NCI-H2107 treated with DMSO at 0.1 percent for 48 hours (cell line): ENCODE measurements around the gene DYNC1LI1.
"Not testable (repeated sequence)": the region's sequence is repeated elsewhere in the genome, so short reads cannot be mapped to it uniquely, and the experiment has no call there.

ENCODE experiments used
- DNase-seq: peaks from one replicate; lab custom pipeline; 2025; ENCODE audit not compliant: unreplicated experiment; lab: John Stamatoyannopoulos, UW

The DYNC1LI1 gene

GRCh38 chr3:32540899-32541298 is 29.8 kb downstream of the DYNC1LI1 start:
- no peak for DNase-seq

GRCh38 chr3:32532434-32532833 is 38.2 kb downstream of the DYNC1LI1 start:
- no peak for DNase-seq

DNA sequence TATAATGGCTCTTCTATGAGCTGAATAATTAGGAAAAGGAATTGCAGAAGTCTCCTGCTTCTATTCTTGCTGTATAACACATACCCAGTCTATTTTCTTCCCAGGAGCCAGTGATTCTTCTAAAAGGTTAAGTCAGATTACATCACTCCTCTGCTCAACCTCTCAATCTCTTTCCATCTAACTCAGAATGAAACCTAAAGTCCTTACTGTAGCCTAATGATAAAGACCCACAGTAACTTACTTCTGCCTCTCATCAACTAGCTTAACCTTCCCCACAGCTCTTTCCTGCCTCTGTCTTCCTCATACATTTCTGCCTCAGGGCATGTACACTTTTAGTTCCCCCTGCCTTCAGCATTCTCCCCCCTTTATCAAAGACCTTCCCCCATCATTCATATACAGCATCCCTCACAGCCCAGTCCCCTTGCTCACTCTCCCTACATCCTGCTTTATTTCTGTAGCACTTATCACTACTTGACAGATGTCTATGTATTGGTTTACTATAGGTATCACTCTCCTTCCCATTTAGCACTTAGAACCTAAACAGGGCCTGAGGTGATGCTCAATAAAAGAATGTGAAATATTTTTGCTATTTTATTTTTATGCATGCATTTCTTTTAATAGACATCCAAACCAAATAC is 39.5 kb downstream of the DYNC1LI1 start:
- DNase-seq: no peak

DNA sequence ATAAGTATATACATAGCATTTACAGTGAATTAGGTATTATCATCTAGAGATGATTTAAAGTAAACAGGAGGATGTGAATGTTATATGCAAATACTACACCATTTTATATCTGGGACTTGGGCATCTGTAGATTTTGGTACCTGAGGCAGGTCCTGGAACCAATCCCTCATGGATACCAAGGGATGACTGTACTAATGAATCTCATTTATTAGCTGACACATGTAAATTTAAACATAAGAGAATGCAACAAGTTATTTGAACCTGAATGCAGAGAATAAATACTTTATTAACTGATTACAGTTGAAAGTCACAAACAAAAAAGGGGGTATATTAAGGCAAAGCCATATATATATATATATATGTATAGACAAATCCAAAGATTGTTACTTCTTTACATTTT is 44.9 kb downstream of the DYNC1LI1 start:
- DNase-seq: no peak

GRCh38 chr3:32522682-32523081 is 48.0 kb downstream of the DYNC1LI1 start:
- no peak for DNase-seq

GRCh38 chr3:32518921-32519320 is 51.7 kb downstream of the DYNC1LI1 start:
- DNase-seq: not testable (repeated sequence)

DNA sequence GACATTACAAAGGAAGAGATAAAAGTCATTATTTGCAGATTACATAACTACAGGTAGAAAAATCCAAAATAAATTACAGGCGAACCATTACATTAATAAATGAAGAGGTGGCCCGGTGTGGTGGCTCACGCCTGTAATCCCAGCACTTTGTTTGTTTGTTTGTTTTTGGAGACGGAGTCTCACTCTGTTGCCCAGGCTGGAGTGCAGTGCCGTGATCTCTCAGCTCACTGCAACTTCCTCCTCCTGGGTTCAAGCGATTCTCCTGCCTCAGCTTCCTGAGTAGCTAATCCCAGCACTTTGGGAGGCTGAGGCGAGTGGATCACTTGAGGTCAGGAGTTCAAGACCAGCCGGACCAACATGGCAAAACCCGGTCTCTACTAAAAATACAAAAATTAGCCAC is 53.9 kb downstream of the DYNC1LI1 start:
- not testable (repeated sequence) for DNase-seq

- DNase-seq: no peak
Observed at GRCh38 chr3:32511005-32511404, 59.7 kb downstream of the DYNC1LI1 start.

- peak; percentile 30 for DNase-seq
Observed at GRCh38 chr3:32510075-32510724, 60.5 kb downstream of the DYNC1LI1 start.

GRCh38 chr3:32508711-32509110 is 61.9 kb downstream of the DYNC1LI1 start:
- no peak for DNase-seq

DNA sequence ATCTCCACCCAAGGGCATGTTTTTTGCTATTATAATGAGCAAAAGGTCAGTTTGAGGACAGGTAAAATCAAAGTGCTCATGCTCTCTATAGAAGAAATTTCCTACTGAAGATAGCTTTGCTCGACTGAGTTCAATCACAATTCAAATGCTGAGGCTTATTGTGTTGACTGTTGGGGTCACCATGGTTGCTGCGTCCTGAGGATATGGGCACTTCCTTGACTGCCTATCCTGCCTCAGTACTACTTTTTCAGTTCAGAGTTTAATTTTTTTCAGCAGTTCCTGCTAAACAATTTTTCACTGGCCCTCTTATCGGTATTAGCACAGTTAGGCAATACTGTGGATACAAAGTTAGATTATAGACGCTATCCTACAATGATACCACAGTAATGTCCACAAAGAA is 64.2 kb downstream of the DYNC1LI1 start:
- DNase-seq: no peak

GRCh38 chr3:32502946-32503286 is 67.7 kb downstream of the DYNC1LI1 start:
- no peak for DNase-seq

GRCh38 chr3:32502118-32502945 is 68.3 kb downstream of the DYNC1LI1 start, which contains the start of gene CMTM6:
CMTM6 (minus strand) TSS chr3:32502852; CDS start chr3:32502745, 107 bp downstream.
- peak; percentile 10 for DNase-seq

DNA sequence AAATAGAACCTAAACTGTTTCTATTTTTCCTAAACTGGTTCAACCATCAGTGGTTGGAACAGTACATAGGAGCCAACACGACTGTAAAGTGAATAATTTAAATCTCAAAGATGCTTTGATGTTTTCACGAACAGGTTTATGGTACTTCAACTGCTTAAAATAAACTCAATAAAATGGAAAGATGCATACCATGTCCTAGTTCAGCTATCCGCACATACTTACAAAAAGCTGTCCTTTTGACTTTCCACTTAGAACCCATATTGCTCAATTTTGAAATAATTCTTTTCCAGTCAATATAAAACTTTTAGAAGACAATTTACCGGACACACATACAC is 68.9 kb downstream of the DYNC1LI1 start:
- DNase-seq: no peak

- DNase-seq: no peak
Observed at GRCh38 chr3:32500880-32501782, 69.5 kb downstream of the DYNC1LI1 start.

DNA sequence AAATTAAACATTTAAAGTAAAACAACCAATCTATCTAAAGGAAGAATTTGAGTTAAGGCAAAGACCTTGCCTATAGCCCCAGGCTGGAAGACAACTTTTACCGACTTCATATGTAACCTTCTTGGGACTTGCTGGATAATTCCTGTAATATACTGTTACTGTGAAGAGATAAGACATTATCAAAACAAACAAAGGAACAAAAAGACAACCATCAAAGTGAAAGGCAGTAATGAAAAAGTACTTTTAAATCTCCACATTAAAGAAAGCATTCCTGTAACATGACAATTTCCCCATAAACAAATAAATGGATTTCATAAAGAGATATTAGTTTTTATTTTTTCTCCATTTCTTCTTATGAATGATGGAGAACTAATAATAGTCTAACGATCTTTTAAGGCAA is 70.4 kb downstream of the DYNC1LI1 start:
- no peak for DNase-seq

DNA sequence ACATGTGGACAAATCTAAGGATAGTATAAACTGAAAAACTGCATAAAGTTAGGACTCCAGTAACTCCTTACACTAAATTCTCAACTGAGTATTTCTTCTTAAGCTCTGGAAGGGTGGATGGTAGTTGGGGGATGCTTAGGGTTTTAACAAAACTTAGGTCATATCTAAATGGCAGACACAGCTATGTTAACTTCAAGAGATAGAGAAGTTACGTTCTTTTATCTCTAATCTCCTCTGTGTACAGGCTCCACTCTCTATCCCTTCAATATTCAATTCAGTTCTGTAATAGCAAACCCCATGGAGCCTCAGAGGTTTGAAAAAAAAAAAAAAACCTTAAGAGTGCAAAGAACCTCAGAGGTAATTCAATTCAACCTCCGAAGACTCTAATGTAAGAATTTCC is 71.1 kb downstream of the DYNC1LI1 start:
- no peak for DNase-seq

DNA sequence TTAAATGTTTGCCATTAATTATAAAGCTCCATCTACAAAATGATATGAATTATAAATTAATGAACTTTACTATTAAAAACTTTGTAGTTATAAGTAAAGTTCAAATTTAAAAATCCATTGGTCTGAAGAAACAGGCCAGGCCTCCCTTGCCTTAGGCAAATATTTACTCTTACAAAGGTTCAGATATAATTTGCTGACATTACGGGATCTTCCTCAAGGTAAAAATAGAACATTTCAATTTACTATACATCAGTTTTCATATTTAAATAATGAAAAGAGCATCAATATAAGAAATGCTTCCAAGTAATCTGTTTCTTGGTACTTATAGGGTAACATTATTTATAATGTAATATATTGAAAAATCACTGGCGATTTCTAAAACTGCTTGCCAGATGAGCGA is 71.7 kb downstream of the DYNC1LI1 start:
- DNase-seq: no peak

DNA sequence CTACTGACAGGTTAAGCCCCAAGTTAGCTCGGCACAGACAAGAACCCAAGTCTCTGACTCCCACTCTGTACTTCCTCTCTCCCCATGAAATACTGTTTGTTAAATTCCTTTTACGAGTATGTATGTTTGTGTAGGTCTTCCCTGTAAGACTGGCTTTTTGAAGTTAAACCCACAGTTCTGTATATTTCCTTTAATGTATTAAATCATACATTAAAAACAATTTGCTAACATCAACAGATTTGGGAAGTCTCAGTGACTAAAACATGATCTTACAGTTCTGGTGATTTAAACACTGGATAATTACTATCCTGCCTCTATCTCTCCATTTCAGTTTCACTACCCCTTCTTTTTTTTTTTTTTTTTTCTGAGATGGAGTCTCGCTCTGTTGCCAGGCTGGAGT is 72.4 kb downstream of the DYNC1LI1 start:
- no peak for DNase-seq

DNA sequence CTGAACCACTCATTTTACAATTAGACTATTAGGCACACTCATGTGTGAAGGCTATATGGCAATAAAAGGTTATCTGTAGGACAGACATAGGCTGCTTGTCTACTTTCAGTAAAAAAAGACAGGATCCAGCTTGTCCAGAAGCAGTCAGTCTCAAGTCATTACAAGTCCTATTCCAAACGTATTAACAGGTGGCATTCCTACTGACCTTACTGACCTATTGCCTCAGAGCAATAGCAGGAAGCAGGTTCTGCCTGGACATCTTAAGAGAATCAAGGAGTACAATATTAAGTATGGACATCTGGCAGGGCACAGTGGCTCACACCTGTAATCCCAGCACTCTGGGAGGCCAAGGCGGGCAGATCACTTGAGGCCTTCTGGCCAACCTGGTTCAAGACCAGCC is 75.0 kb downstream of the DYNC1LI1 start:
- no peak for DNase-seq

DNA sequence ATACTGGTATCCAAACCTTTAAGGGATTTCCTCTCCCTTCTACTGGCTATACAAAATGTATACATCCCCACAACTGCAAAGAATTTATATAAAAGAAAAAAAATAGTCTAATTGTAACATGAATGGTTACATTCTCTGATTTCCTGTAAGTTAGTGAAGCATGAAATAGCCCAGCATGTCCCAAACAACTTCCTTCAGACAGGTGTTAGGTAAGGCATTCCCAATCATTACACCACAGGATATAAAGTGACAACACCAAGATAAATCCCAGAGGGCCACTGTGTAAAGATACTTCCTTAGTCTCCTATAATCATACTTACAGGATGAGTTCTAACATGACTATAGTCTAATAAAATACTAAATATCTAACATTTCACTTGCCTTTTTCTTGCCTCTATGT is 75.6 kb downstream of the DYNC1LI1 start:
- DNase-seq: no peak
